MG63 (cell line): Measurements from ENCODE around the gene UBAP1. TPM values are rescaled to one million over a fixed set of nuclear protein-coding genes. Genes with fewer than 3 reads are reported as not detected.
"Not testable (repeated sequence)": the region's sequence is repeated elsewhere in the genome, so short reads cannot be mapped to it uniquely, and the experiment has no call there.

Experiments used
- DNase-seq: peaks from one replicate; pipeline ENCODE4 v3.0.0-alpha.2; 2020
- H3K27me3 ChIP-seq: fragments of 250-450 bp; sonication (Bioruptor Pico); 2 replicates; pipeline ENCODE4 v1.5.1; 2020; ENCODE audit warnings: mild to moderate bottlenecking, moderate library complexity
- H3K36me3 ChIP-seq: fragments of 250-450 bp; sonication (Bioruptor Pico); 2 replicates; pipeline ENCODE4 v1.5.1; 2020; ENCODE audit warnings: mild to moderate bottlenecking, moderate library complexity
- H3K4me3 ChIP-seq: fragments of 250-450 bp; sonication (Bioruptor Pico); 2 replicates; pipeline ENCODE4 v1.5.1; 2020; ENCODE audit warnings: mild to moderate bottlenecking, moderate library complexity
- H3K9me3 ChIP-seq: fragments of 250-450 bp; sonication (Bioruptor Pico); 2 replicates; pipeline ENCODE4 v1.5.1; 2020; ENCODE audit warnings: mild to moderate bottlenecking, moderate library complexity
- total RNA-seq: library from RNA; depleted of rRNA; stranded (reverse); fragments of >200 nt; shearing (Covaris generic); gene quantifications from 2 replicates; pipeline ENCODE4 v1.2.3, GENCODE V29; 2014; ENCODE audit warnings: low replicate concordance; rRNA removed

Gene UBAP1
- total RNA-seq, 1 experiment from 2014 or later, result 24.3 TPM

DNA sequence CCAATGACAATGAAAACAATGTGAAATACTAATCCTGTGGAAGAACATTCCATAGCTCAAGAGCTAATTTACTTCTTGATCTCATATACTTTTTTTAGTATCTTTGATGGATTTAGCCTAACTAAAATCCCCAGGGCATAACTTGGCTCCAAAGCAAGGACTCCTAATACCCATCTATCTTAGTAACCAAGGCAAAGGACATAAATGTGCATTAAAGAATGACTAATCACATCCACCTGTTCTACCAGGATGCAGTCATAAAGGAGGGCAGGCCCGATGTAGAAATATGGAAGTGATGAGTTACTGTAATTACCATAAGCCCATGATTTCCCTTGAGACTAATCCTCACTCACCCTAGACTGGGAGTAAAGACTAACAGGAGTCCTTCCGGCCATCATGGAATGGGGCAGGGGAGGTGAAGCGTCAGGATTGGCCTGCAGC is 93.3 kb downstream of the UBAP1 start:
- Histone ChIP-seq H3K27me3 (no peaks in the 10 kb centered on the region), H3K4me3 (no peak overlapping the region)
- no peak for DNase-seq

DNA sequence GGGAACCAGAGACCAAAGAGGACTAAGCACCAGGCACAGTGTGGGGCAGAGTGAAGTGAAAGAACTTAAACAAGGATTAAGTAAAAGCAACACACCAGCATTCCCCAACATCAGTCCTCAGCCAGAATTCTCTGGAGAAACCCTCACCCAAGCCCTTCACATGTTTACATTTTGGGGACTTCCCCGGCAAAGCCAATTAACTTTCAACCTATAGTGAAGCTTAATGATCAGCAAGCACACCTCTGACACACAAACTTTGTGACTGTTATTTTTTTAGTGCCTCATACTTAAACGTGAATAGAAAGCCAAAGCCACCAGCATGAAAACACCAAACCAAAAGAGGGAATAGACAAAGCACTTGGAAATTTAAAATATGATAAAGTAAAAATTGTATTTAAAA is 94.7 kb downstream of the UBAP1 start:
- not testable (repeated sequence) for H3K27me3 ChIP-seq, H3K4me3 ChIP-seq, H3K9me3 ChIP-seq, H3K36me3 ChIP-seq, DNase-seq

More for the DNA sequence above, 93.3 kb downstream of the UBAP1 start:
- H3K9me3 ChIP-seq, result no peaks in the 10 kb centered on the region
- H3K36me3 ChIP-seq, result no peaks in the 10 kb centered on the region

DNA sequence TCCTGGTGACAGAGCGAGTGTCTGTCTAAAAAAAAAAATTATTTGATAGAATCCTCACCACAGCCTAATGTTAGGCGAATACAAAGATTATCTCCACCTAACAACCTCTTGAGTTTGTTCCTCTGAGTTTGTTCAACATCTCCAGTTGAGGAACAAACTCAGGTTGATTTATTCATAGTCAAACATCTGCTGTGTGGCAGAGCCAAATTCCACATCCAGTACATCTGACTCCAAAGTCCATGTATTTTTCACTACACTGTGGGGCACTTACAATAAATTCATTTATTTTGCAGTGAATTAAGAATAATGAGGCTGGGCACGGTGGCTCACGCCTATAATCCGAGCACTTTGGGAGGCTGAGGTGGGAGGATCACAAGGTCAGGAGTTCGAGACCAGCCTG is 97.0 kb downstream of the UBAP1 start:
- no peak for DNase-seq
- Histone ChIP-seq H3K9me3 (no peaks in the 10 kb centered on the region), H3K4me3 (no peak overlapping the region), H3K36me3 (no peaks in the 10 kb centered on the region), H3K27me3 (no peaks in the 10 kb centered on the region)

DNA sequence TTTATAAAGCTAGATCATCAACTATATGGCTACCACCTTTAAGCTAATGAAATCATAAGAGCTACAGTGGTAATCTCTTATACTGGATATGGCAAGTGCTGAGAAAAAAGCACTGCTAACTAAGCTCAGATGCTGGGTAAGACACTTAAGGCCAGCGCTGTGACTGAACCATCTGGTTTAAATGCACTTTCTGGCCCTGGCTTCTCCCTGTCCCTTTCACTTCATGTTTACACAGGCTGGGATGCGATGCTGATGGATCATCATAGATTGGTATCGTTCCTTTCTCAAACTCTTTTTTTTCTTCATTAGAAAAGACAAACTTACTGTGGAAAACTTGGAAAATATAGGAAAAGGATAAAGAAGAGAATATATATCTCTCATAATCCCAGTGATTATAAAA is 97.9 kb downstream of the UBAP1 start:
- no peaks in the 10 kb centered on the region for H3K9me3 ChIP-seq
- no peak overlapping the region for H3K4me3 ChIP-seq
- H3K27me3 ChIP-seq, result no peaks in the 10 kb centered on the region
- no peaks in the 10 kb centered on the region for H3K36me3 ChIP-seq
- DNase-seq, result no peak

DNA sequence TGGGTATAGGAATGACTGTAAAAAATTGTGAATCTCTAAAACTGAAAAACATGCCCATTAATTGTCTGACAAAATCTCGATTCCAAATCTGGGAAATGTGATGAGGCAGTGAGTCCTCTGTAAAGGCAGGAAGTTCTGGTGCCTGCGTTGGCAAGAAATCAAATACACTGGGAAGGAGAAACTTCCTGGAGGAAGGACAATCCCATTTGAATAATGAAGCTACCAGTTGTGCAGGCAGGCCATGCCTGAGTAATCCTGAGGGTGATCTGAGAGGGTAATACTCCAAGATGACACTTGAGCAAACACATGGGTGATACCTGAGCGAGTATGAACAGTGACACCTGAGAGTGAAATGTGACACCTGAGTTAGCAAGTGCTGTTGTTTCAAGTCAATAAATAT is 100.6 kb downstream of the UBAP1 start:
- H3K9me3 ChIP-seq, result no peaks in the 10 kb centered on the region
- H3K4me3 ChIP-seq, result no peak overlapping the region
- no peak for DNase-seq
- H3K27me3 ChIP-seq, result no peaks in the 10 kb centered on the region
- no peaks in the 10 kb centered on the region for H3K36me3 ChIP-seq

DNA sequence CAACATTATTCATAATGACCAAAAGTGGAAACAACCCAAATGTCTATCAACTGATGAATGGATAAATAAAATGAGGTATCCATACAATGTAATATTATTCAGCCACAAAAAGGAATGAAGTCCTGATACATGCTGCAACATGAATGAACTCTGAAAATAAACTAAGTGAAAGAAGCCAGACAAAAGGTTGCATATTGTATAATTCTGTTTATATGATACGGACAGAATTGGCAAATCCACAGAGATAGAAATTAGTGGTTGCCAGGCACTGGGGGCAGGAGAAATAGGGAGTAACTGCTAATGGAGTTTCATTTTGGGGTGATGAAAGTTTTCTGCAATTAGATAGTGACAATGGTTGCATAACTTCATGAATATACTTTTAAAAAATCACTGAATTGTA is 103.3 kb downstream of the UBAP1 start:
- no peak for DNase-seq
- Histone ChIP-seq H3K27me3 (no peaks in the 10 kb centered on the region), H3K4me3 (no peak overlapping the region)

DNA sequence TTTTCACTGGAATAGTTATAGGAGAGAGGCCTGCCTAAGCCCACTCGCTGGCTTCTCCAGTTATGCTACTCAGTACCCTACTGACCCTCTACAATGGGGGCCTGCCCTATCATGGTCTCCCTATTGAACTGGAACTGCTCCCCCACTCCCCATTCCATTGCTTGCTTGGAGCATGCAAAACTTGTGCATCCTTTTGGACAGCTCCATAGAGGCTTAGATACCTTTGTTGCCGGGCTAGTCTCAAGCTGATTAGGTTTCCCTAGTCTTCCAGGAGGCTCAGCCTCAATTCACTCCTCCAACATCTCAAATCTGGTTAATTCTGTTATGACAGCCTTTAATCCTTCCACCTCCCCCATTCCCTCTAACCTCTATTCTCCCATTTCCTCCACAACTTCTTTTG is 110.3 kb downstream of the UBAP1 start:
- Histone ChIP-seq H3K4me3 (no peak overlapping the region), H3K36me3 (no peaks in the 10 kb centered on the region), H3K27me3 (no peaks in the 10 kb centered on the region), H3K9me3 (no peaks in the 10 kb centered on the region)
- DNase-seq, result no peak

More for the DNA sequence above, 103.3 kb downstream of the UBAP1 start:
- Histone ChIP-seq H3K9me3 (no peaks in the 10 kb centered on the region), H3K36me3 (no peaks in the 10 kb centered on the region)

DNA sequence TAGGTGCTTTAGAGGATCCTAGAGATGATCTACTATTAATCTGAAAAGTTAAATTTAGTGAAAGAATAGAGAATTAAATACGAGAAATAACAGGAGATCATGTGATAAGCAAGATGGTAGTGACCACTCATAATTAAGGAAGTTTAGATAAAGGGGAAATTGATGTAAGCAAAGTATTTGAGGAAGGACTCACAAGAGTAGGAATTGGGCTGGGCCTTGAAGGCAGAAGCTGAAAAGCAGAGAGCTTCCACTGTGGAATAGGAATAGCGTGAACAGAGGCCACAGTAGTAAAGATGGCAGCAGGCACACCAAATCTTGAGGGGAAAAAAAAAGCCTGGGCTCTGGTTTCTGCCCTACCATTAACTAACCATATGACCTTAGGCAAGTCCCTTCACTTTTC is 112.2 kb downstream of the UBAP1 start:
- Histone ChIP-seq H3K9me3 (no peaks in the 10 kb centered on the region), H3K27me3 (no peaks in the 10 kb centered on the region), H3K36me3 (no peaks in the 10 kb centered on the region), H3K4me3 (no peak overlapping the region)
- DNase-seq, result no peak

DNA sequence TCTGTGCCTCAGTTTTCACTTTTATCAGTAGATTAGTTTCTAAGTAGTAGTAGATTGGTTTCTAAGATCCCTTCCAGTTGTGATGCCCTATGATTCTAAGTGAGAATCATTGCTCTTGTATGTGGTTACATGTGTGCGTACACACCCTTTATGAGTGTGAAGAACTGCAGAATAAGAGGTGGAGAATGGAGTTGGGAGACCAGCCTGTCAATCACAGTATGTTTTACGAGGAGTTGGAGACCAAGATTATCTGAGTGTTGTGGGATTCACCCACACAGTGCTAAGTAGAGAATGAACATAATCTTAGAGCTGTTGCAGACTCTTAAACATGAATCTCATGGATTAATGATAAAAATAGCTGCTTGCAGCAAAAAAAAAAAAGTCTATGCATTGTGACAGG is 112.6 kb downstream of the UBAP1 start:
- H3K9me3 ChIP-seq, result no peaks in the 10 kb centered on the region
- H3K36me3 ChIP-seq, result no peaks in the 10 kb centered on the region
- H3K27me3 ChIP-seq, result no peaks in the 10 kb centered on the region
- no peak overlapping the region for H3K4me3 ChIP-seq
- no peak for DNase-seq

DNA sequence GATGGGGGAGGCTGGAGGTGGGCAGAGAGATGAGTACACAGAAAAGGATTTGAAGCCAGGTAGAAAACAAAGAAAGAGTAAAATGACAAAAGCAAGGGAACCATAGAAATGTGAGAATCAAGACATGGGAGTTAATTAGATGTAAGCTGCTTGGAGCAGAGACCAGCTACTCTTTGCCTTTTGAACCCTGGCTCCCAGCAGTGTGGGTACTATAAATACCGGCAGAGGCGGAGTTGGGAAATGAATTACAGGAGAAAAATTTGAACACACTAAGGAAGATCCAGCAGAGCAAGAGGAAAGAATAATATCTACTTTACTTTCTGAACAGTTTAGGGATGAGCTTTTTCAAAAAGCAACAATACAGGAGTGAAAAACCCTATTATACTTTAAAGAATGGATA is 113.7 kb downstream of the UBAP1 start:
- H3K4me3 ChIP-seq, result no peak overlapping the region
- no peaks in the 10 kb centered on the region for H3K9me3 ChIP-seq
- H3K27me3 ChIP-seq, result no peaks in the 10 kb centered on the region
- no peaks in the 10 kb centered on the region for H3K36me3 ChIP-seq
- no peak for DNase-seq

DNA sequence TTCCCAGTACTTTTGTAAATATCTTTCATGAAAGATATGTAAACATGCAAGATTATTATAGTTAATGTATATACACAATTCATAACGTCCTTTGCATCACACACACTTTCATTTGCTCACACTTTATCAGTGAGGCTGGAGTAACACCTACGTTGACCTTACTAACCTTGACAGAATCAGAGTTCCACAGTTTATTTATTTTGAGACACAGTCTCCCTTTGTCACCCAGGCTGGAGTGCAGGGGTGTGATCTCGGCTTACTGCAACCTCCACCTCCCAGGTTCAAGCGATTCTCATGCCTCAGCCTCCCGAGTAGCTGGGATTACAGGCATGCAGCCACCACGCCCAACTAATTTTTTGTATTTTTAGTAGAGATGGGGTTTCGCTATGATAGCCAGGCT is 122.2 kb downstream of the UBAP1 start:
- DNase-seq, H3K4me3 ChIP-seq, H3K36me3 ChIP-seq, H3K27me3 ChIP-seq, H3K9me3 ChIP-seq: not testable (repeated sequence)

Other genes starting within 250 kb of the UBAP1 start
- gene UBAP2, start 130.2 kb upstream of the UBAP1 start, total RNA-seq, result 5.8 and 7.1 TPM in 2 replicates
- gene DCAF12, start 52.3 kb upstream of the UBAP1 start, total RNA-seq, result 12.8 and 13.2 TPM in 2 replicates
- gene KIF24, start 150.2 kb downstream of the UBAP1 start, total RNA-seq, result 1.7 and 1.8 TPM in 2 replicates
- gene NUDT2, start 150.5 kb downstream of the UBAP1 start, total RNA-seq, result 6.6 and 19.3 TPM in 2 replicates
- 0.23 TPM in 1 of 2 replicates, not detected in the other for gene MYORG, start 197.9 kb downstream of the UBAP1 start, total RNA-seq